Endothelial cell of umbilical vein (primary cell): ENCODE data around the gene DMBX1. TPM values are rescaled to one million over a fixed set of nuclear protein-coding genes. Genes with fewer than 3 reads are reported as not detected.

Experiments used
- BruUV-seq: library from RNA; stranded (reverse); fragments of 400-500 nt; replicated peaks from 2 replicates; lab custom pipeline; 2021; lab: Mats Ljungman, UMichigan
- CTCF ChIA-PET: fragments of 300-600, 350-600 bp; sonication (Branson Sonifier 250); formaldehyde crosslinking; loops from one replicate; lab custom pipeline; 2021; ENCODE audit warnings: antibody characterized with exemption, inconsistent platforms; lab: Charles Lee
- POLR2A ChIA-PET: fragments of 300-600, 350-600 bp; sonication (Branson Sonifier 250); formaldehyde crosslinking; loops from one replicate; lab custom pipeline; 2021; ENCODE audit warnings: antibody characterized with exemption, inconsistent platforms; lab: Charles Lee
- DNase-seq: peaks from one replicate; pipeline ENCODE4 v3.0.0-alpha.2; 2011; ENCODE audit warnings: low read depth, low spot score
- FAIRE-seq: peaks from 2 replicates; lab custom pipeline; 2011; peaks lifted over from hg19 to GRCh38; lab: Jason Lieb, UNC
- H2AFZ ChIP-seq: 2 replicates; pipeline ENCODE4 v1.6.0; 2012; ENCODE audit warnings: low read depth, low read length, control low read depth, inconsistent platforms
- H3K27ac ChIP-seq: 2 replicates; pipeline ENCODE4 v1.5.1; 2011; ENCODE audit warnings: low read depth, mild to moderate bottlenecking, control low read depth, low read length, moderate library complexity; ENCODE audit not compliant: insufficient read depth
- H3K27me3 ChIP-seq, 2 experiments: 2 replicates each; pipeline versions ENCODE4 v1.6.0 to v1.6.1; 2011; ENCODE audit warnings: low read length in 2 of 2, mixed read lengths in 1 of 2; ENCODE audit not compliant: control insufficient read depth in 2 of 2, insufficient read depth in 2 of 2
- H3K36me3 ChIP-seq, 2 experiments: 2 replicates in 1 of 2; 3 replicates in 1 of 2; pipeline ENCODE4 v1.5.1; 2011; ENCODE audit warnings: low read length in 2 of 2, mild to moderate bottlenecking in 1 of 2, moderate library complexity in 1 of 2; ENCODE audit not compliant: control insufficient read depth in 2 of 2, insufficient read depth in 2 of 2; ENCODE audit errors: extremely low read depth in 1 of 2
- H3K4me1 ChIP-seq: 3 replicates; pipeline ENCODE4 v1.5.1; 2011; ENCODE audit warnings: mild to moderate bottlenecking, low read length; ENCODE audit not compliant: control insufficient read depth, insufficient read depth; ENCODE audit errors: extremely low read depth
- H3K4me2 ChIP-seq: 2 replicates; pipeline ENCODE4 v1.6.1; 2011; ENCODE audit warnings: low read length, control low read depth, mixed read lengths; ENCODE audit not compliant: insufficient read depth
- H3K4me3 ChIP-seq, 3 experiments: fragments of 200-600 bp in 1 of 3; sonication (generic), shearing (Covaris generic) in 1 of 3; replicated peaks in 1 of 3; 2 replicates each; pipeline ENCODE4 v1.5.1; 2011 to 2016; ENCODE audit warnings: control low read depth in 3 of 3, low read length in 3 of 3, mild to moderate bottlenecking in 2 of 3, inconsistent platforms in 1 of 3, low read depth in 1 of 3, moderate library complexity in 1 of 3; ENCODE audit not compliant: insufficient read depth in 1 of 3
- H3K79me2 ChIP-seq: 2 replicates; pipeline ENCODE4 v1.6.0; 2012; ENCODE audit warnings: low read length, inconsistent platforms; ENCODE audit not compliant: control insufficient read depth, insufficient read depth
- H3K9ac ChIP-seq: replicated peaks from 2 replicates; pipeline ENCODE3; 2011; ENCODE audit warnings: low read length, control low read depth; ENCODE audit not compliant: insufficient read depth; ENCODE audit errors: extremely low read depth
- H3K9me1 ChIP-seq: replicated peaks from 3 replicates; pipeline ENCODE4 v1.6.0; 2011; ENCODE audit warnings: mild to moderate bottlenecking, low read length; ENCODE audit not compliant: control insufficient read depth, insufficient read depth; ENCODE audit errors: extremely low read depth
- H3K9me3 ChIP-seq: replicated peaks from 2 replicates; pipeline ENCODE4 v1.5.1; 2012; ENCODE audit warnings: low read length, inconsistent platforms; ENCODE audit not compliant: control insufficient read depth, insufficient read depth
- H4K20me1 ChIP-seq: replicated peaks from 2 replicates; pipeline ENCODE3; 2011; ENCODE audit warnings: mild to moderate bottlenecking, low read length; ENCODE audit not compliant: control insufficient read depth, insufficient read depth; ENCODE audit errors: extremely low read depth
- EZH2 ChIP-seq: IDR thresholded peaks from 2 replicates; pipeline ENCODE4 v1.6.1; 2012; ENCODE audit warnings: borderline replicate concordance, low read depth, mild to moderate bottlenecking, moderate library complexity, low read length, inconsistent platforms; ENCODE audit not compliant: severe bottlenecking
- FOS ChIP-seq: IDR thresholded peaks from 2 replicates; pipeline ENCODE4 v1.6.1; 2011; ENCODE audit warnings: mild to moderate bottlenecking, low read length, moderate library complexity, borderline replicate concordance; ENCODE audit not compliant: insufficient read depth
- GATA2 ChIP-seq: IDR thresholded peaks from 2 replicates; pipeline ENCODE4 v1.7.0; 2011; ENCODE audit warnings: low read depth, mild to moderate bottlenecking, moderate library complexity, mixed read lengths, low read length; ENCODE audit not compliant: insufficient read length, insufficient read depth
- JUN ChIP-seq: IDR thresholded peaks from 2 replicates; pipeline ENCODE4 v1.6.1; 2011; ENCODE audit warnings: borderline replicate concordance, low read depth; ENCODE audit not compliant: insufficient read length, insufficient read depth
- MAX ChIP-seq: IDR thresholded peaks from 2 replicates; pipeline ENCODE4 v1.6.1; 2011; ENCODE audit not compliant: insufficient read depth, insufficient read length
- MYC ChIP-seq: IDR thresholded peaks from one replicate; pipeline ENCODE4 v1.6.1; 2011; ENCODE audit warnings: mild to moderate bottlenecking, low read depth, low read length
- POLR2A ChIP-seq: IDR thresholded peaks from 2 replicates; pipeline ENCODE4 v1.6.1; 2012; ENCODE audit warnings: low read depth, mild to moderate bottlenecking, control low read depth, low read length
- POLR2AphosphoS5 ChIP-seq: IDR thresholded peaks from 2 replicates; pipeline ENCODE4 v1.6.1; 2012; ENCODE audit warnings: low read depth, mild to moderate bottlenecking, control low read depth, low read length, moderate library complexity; ENCODE audit not compliant: insufficient read depth
- dilution Hi-C: fragments of 300-500 bp; cut with MboI; formaldehyde crosslinking; loops from one replicate; pipeline ENCODE4 v1.15.0; 2019; ENCODE audit warnings: low sequenced_read_pairs; ENCODE audit not compliant: extremely low pct_ligation_motif_present
- intact Hi-C: fragments of 100-400 bp; cut with micrococcal nuclease; formaldehyde crosslinking; loops from one replicate; pipeline ENCODE4 v1.10.0; 2022
- polyA plus RNA-seq, 4 experiments: library from polyadenylated mRNA; depleted of rRNA in 3 of 4; stranded (reverse) in 3 of 4; unstranded in 1 of 4; fragments of >200 nt; gene quantifications; 2 replicates each; pipeline versions ENCODE4 v1.2.1 to v1.2.3, GENCODE V29; 2011 to 2012; ENCODE audit warnings: missing spikeins in 1 of 4
- total RNA-seq: library from RNA; stranded (reverse); gene quantifications from 2 replicates; pipeline ENCODE4 v1.2.3, GENCODE V29; 2021
- TF ChIP-seq, protein P1 (sequence below), 2 donors: IDR thresholded peaks; 1 replicate in 1 of 2; 2 replicates in 1 of 2; pipeline ENCODE4 v1.5.1; 2011; ENCODE audit warnings: low read length in 2 of 2, mild to moderate bottlenecking in 2 of 2, moderate library complexity in 2 of 2, control low read depth in 1 of 2, inconsistent platforms in 1 of 2, low read depth in 1 of 2; ENCODE audit not compliant: insufficient read depth in 1 of 2; ENCODE audit errors: extremely low read depth in 1 of 2

The DMBX1 gene
- total and polyA plus RNA-seq, 2 donors (not counting 3 experiments of a cell fraction or from before 2014, with no cell fraction given): not detected

DNA sequence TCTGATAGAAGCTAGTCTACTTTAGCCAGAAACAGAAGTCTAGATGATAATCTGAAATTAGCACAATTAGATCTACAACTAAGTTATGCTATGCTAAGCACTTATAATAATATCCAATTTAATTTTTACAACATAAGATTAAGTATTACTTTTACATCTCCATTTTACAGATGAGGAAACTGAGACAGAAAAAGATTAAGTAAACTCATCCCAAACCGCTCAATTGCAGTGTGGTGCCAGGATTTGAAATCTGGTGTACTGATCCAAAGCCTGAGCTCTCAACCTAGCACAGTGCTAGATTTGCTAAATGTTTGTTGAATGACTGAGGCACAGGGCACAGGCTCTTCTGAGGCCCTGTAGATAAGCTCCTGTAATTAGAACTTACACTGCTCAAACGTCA is 48.0 kb downstream of the DMBX1 start:
- Histone ChIP-seq H3K4me3 (no peak overlapping the region), H3K9ac (no peak overlapping the region), H3K4me2 (no peak overlapping the region), H3K9me1 (no peaks in the 10 kb centered on the region), H3K4me1 (peaks cover 2% of the 10 kb centered on the region), H4K20me1 (no peaks in the 10 kb centered on the region), H3K27ac (no peak overlapping the region), H3K27me3 (peaks cover 32 to 42% of the 10 kb centered on the region in 2 experiments), H3K36me3 (no peaks in the 10 kb centered on the region), H3K9me3 (no peaks in the 10 kb centered on the region), H2AFZ (no peak overlapping the region), H3K79me2 (no peaks in the 10 kb centered on the region)
- no peak for FAIRE-seq
- DNase-seq: no peak
- dilution Hi-C loops: no loop called here
- BruUV-seq: no TSS peak
- TF ChIP-seq FOS: no peak
- TF ChIP-seq MAX: no peak
- no peak for TF ChIP-seq MYC
- TF ChIP-seq, protein P1, sequence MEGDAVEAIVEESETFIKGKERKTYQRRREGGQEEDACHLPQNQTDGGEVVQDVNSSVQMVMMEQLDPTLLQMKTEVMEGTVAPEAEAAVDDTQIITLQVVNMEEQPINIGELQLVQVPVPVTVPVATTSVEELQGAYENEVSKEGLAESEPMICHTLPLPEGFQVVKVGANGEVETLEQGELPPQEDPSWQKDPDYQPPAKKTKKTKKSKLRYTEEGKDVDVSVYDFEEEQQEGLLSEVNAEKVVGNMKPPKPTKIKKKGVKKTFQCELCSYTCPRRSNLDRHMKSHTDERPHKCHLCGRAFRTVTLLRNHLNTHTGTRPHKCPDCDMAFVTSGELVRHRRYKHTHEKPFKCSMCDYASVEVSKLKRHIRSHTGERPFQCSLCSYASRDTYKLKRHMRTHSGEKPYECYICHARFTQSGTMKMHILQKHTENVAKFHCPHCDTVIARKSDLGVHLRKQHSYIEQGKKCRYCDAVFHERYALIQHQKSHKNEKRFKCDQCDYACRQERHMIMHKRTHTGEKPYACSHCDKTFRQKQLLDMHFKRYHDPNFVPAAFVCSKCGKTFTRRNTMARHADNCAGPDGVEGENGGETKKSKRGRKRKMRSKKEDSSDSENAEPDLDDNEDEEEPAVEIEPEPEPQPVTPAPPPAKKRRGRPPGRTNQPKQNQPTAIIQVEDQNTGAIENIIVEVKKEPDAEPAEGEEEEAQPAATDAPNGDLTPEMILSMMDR (IDR thresholded peaks at IDR 0.05; ENCODE audit: extremely low read depth in 1 of 2, insufficient read depth in 1 of 2, low read depth in 1 of 2, low read length in 2 of 2): no peak
- TF ChIP-seq EZH2: no peak
- TF ChIP-seq POLR2A: no peak
- TF ChIP-seq JUN: no peak
- no peak for TF ChIP-seq POLR2AphosphoS5
- TF ChIP-seq GATA2: no peak
- POLR2A ChIA-PET: no interaction called here
- CTCF ChIA-PET: interaction anchor here (1.0 to 4.9 kb wide), 4 partner anchors 10 to 93 kb away, joined by 3 to 29 read pairs (median 4); no protein-coding TSS in a partner anchor
- intact Hi-C loops: no loop called here
